B cell (primary cell): Measurements from ENCODE around the gene FBXL13. TPM values are rescaled to one million over a fixed set of nuclear protein-coding genes. Genes with fewer than 3 reads are reported as not detected.
"Not testable (repeated sequence)": the region's sequence is repeated elsewhere in the genome, so short reads cannot be mapped to it uniquely, and the experiment has no call there.

Source experiments
- ATAC-seq: fragments of 200-7000 bp; cut with Tn5 transposase; one replicate; pipeline ENCODE4 v1.10.0; 2021; ENCODE audit warnings: low read depth, mild to moderate bottlenecking, moderate number of reproducible peaks, moderate library complexity
- CTCF ChIA-PET: fragments of 350-600 bp; sonication (Branson Sonifier 250); formaldehyde crosslinking; loops from one replicate; lab custom pipeline; 2021; ENCODE audit warnings: antibody characterized with exemption, inconsistent platforms; lab: Charles Lee
- POLR2A ChIA-PET: fragments of 350-600 bp; sonication (Branson Sonifier 250); formaldehyde crosslinking; loops from one replicate; lab custom pipeline; 2021; ENCODE audit warnings: antibody characterized with exemption; lab: Charles Lee
- DNase-seq: peaks from one replicate; pipeline ENCODE4 v3.0.0; 2013
- H2AFZ ChIP-seq: 2 replicates; pipeline ENCODE4 v1.6.1; 2012; ENCODE audit warnings: mild to moderate bottlenecking, low read depth, low read length; ENCODE audit not compliant: insufficient read depth, poor library complexity, severe bottlenecking
- H3K27ac ChIP-seq, 2 donors: 1 replicate in 1 of 2; 2 replicates in 1 of 2; pipeline ENCODE4 v1.5.1; 2012 to 2013; ENCODE audit warnings: low read length in 2 of 2, mild to moderate bottlenecking in 2 of 2, moderate library complexity in 1 of 2
- H3K27me3 ChIP-seq, 4 experiments: fragments of 200-600 bp in 1 of 4; sonication (generic) in 1 of 4; replicated peaks in 1 of 4; 1 replicate in 2 of 4; 2 replicates in 2 of 4; pipeline versions ENCODE4 v1.6.1 to v1.7.0; 2013 to 2016; ENCODE audit warnings: low read length in 3 of 4, mild to moderate bottlenecking in 2 of 4, mixed read lengths in 1 of 4, moderate library complexity in 1 of 4; ENCODE audit not compliant: insufficient read depth in 4 of 4, control insufficient read depth in 3 of 4; ENCODE audit errors: control extremely low read depth in 1 of 4
- H3K36me3 ChIP-seq, 2 experiments: replicated peaks in 1 of 2; 1 replicate in 1 of 2; 2 replicates in 1 of 2; pipeline versions ENCODE4 v1.6.1 to v1.7.1; 2013; ENCODE audit warnings: low read length in 1 of 2; ENCODE audit not compliant: insufficient read depth in 2 of 2, control insufficient read depth in 1 of 2; ENCODE audit errors: control extremely low read depth in 1 of 2, extremely low read depth in 1 of 2
- H3K4me1 ChIP-seq, 2 donors: fragments of 200-600 bp in 1 of 2; sonication (generic) in 1 of 2; 1 replicate in 1 of 2; 2 replicates in 1 of 2; pipeline versions ENCODE4 v1.5.1 to v1.6.1; 2013 to 2017; ENCODE audit warnings: low read length in 2 of 2; ENCODE audit not compliant: control insufficient read depth in 2 of 2, insufficient read depth in 2 of 2
- H3K4me2 ChIP-seq: replicated peaks from 2 replicates; pipeline ENCODE3; 2012; ENCODE audit warnings: mild to moderate bottlenecking, low read depth, low read length; ENCODE audit not compliant: poor library complexity, severe bottlenecking
- H3K4me3 ChIP-seq, 5 experiments: fragments of 200-600 bp in 1 of 5; sonication (generic) in 1 of 5; 1 replicate in 3 of 5; 2 replicates in 2 of 5; pipeline versions ENCODE4 v1.5.1 to v1.7.0; 2011 to 2016; ENCODE audit warnings: low read length in 4 of 5, mild to moderate bottlenecking in 4 of 5, low read depth in 2 of 5, control low read depth in 1 of 5, moderate library complexity in 1 of 5; ENCODE audit not compliant: insufficient read depth in 1 of 5; ENCODE audit errors: control extremely low read depth in 1 of 5, extremely low read depth in 1 of 5
- H3K79me2 ChIP-seq: fragments of 200-600 bp; sonication (generic); one replicate; pipeline ENCODE4 v1.6.0; 2016; ENCODE audit warnings: low read length; ENCODE audit not compliant: control insufficient read depth, insufficient read depth
- H3K9ac ChIP-seq: fragments of 200-600 bp; sonication (generic); 2 replicates; pipeline ENCODE4 v1.6.1; 2017; ENCODE audit warnings: mild to moderate bottlenecking, low read length, moderate library complexity
- H3K9me3 ChIP-seq, 3 donors: one replicate each; pipeline versions ENCODE4 v1.6.1 to v1.7.1; 2013; ENCODE audit warnings: low read length in 2 of 3; ENCODE audit not compliant: control insufficient read depth in 2 of 3, insufficient read depth in 1 of 3; ENCODE audit errors: control extremely low read depth in 1 of 3
- H4K20me1 ChIP-seq: 2 replicates; pipeline ENCODE4 v1.6.0; 2012; ENCODE audit warnings: mild to moderate bottlenecking, low read length; ENCODE audit not compliant: insufficient read depth, control insufficient read depth, poor library complexity, severe bottlenecking
- H3K27ac Mint-ChIP-seq: one replicate; pipeline ENCODE4 v1.8.0; 2021; ENCODE audit warnings: mixed read lengths
- H3K27me3 Mint-ChIP-seq: one replicate; pipeline ENCODE4 v1.8.0; 2021; ENCODE audit warnings: mixed read lengths
- H3K4me1 Mint-ChIP-seq: one replicate; pipeline ENCODE4 v1.8.0; 2021; ENCODE audit warnings: mixed read lengths
- H3K4me3 Mint-ChIP-seq: one replicate; pipeline ENCODE4 v1.8.0; 2021; ENCODE audit warnings: mixed read lengths
- H3K9me3 Mint-ChIP-seq: one replicate; pipeline ENCODE4 v1.8.0; 2022; ENCODE audit warnings: mixed read lengths; ENCODE audit not compliant: insufficient read depth
- EZH2 ChIP-seq: IDR thresholded peaks from 2 replicates; pipeline ENCODE4 v1.6.1; 2012; ENCODE audit warnings: borderline replicate concordance, low read depth, mild to moderate bottlenecking, moderate library complexity, low read length; ENCODE audit not compliant: insufficient read depth, poor library complexity, severe bottlenecking
- WGBS: methylation state at CpG from one replicate; pipeline ENCODE4 v1.1.5; 2013; ENCODE audit warnings: missing lambda C conversion rate; ENCODE audit not compliant: insufficient coverage; 5-methylcytosine and 5-hydroxymethylcytosine counted together
- intact Hi-C: fragments of 100-400 bp; cut with micrococcal nuclease; formaldehyde crosslinking; loops from one replicate; pipeline ENCODE4 v1.10.0; 2022
- polyA plus RNA-seq: library from polyadenylated mRNA; depleted of rRNA; stranded (reverse); fragments of >200 nt; gene quantifications from 2 replicates; pipeline ENCODE4 v1.2.3, GENCODE V29; 2012
- total RNA-seq, 2 donors: library from RNA; stranded (reverse); fragments of 120-200 nt in 1 of 2; gene quantifications; 1 replicate in 1 of 2; 2 replicates in 1 of 2; pipeline versions ENCODE4 v1.2.3 to v1.2.4, GENCODE V29; 2013 to 2022
- TF ChIP-seq, protein P1 (sequence below): fragments of 200-600 bp; IDR thresholded peaks from one replicate; pipeline ENCODE4 v1.8.0; 2022; ENCODE audit warnings: antibody characterized with exemption, mild to moderate bottlenecking

Gene FBXL13
- total and polyA plus RNA-seq, 2 donors (not counting 1 experiment from before 2014, with no cell fraction given) = 0.22 to 4.0 TPM

DNA sequence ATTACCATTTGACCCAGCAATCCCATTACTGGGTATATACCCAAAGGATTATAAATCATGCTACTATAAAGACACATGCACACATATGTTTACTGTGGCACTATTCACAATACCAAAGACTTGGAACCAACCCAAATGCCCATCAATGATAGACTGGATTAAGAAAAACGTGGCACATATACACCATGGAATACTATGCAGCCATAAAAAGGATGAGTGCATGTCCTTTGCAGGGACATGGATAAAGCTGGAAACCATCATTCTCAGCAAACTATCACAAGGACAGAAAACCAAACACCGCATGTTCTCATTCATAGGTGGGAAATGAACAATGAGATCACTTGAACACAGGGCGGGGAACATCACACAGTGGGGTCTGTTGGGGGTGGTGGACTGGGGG lies 116.6 kb downstream of the FBXL13 start:
- H3K4me1 ChIP-seq, H3K79me2 ChIP-seq, H3K27ac ChIP-seq, H3K9me3 Mint-ChIP-seq, intact Hi-C loops, H4K20me1 ChIP-seq, H3K27me3 Mint-ChIP-seq, POLR2A ChIA-PET, DNase-seq, H3K4me1 Mint-ChIP-seq, H2AFZ ChIP-seq, H3K4me3 Mint-ChIP-seq, H3K4me3 ChIP-seq, H3K9ac ChIP-seq, H3K27ac Mint-ChIP-seq, H3K9me3 ChIP-seq, CTCF ChIA-PET, H3K4me2 ChIP-seq, H3K36me3 ChIP-seq, ATAC-seq, H3K27me3 ChIP-seq: not testable (repeated sequence)
- WGBS = 20% methylated on average over 1 of the region's 3 CpGs

DNA sequence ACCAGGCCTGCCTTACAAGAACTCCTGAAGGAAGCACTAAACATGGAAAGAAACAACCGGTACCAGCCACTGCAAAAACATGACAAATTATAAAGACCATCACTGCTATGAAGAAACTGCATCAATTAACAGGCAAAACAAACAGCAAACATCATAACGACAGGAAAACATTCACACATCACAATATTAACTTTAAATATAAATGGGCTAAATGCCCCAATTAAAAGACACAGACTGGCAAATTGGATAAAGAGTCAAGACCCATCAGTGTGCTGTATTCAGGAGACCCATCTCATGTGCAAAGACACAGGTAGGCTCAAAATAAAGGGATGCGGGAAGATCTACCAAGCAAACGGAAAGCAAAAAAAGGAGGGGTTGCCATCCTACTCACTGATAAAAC lies 120.2 kb downstream of the FBXL13 start:
- POLR2A ChIA-PET, H2AFZ ChIP-seq, H3K4me1 ChIP-seq, CTCF ChIA-PET, H3K27ac ChIP-seq, H4K20me1 ChIP-seq, H3K36me3 ChIP-seq, DNase-seq, H3K4me1 Mint-ChIP-seq, H3K27me3 Mint-ChIP-seq, H3K9me3 Mint-ChIP-seq, H3K27me3 ChIP-seq, H3K4me3 ChIP-seq, intact Hi-C loops, H3K79me2 ChIP-seq, ATAC-seq, H3K27ac Mint-ChIP-seq, H3K4me2 ChIP-seq, H3K9me3 ChIP-seq, H3K9ac ChIP-seq, H3K4me3 Mint-ChIP-seq: not testable (repeated sequence)
- WGBS = no CpG with 5 or more reads among the region's 4 CpGs

DNA sequence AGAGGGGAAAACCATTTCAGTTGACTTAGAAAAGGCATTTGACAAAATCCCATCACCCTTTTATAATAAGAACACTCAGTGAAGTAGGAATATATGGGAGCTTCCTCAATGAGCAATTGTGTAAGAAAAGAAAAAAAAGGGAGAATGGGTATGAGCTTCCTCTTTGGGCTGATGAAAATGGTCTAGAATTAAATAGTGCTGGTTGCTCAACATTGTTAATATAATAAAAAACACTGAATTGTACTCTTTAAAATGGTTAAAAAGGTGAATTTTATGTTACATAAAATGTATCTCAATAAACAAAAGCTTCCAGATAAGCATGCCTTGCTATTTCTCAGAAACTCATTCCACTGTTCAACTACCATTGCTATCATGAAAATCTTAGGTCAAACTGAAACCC lies 121.2 kb downstream of the FBXL13 start:
- ChIA-PET CTCF (no interaction called here), POLR2A (no interaction called here)
- Mint-ChIP-seq H3K9me3 (peaks cover 5% of the 10 kb centered on the region), H3K4me1 (no peaks in the 10 kb centered on the region), H3K27me3 (peaks cover 5% of the 10 kb centered on the region), H3K27ac (no peak overlapping the region), H3K4me3 (no peak overlapping the region)
- Histone ChIP-seq H2AFZ (no peak overlapping the region), H3K36me3 (no peaks in the 10 kb centered on the region), H3K4me3 (no peak overlapping the region), H3K4me1 (no peaks in the 10 kb centered on the region), H4K20me1 (no peaks in the 10 kb centered on the region), H3K27me3 (no peaks in the 10 kb centered on the region), H3K4me2 (no peak overlapping the region), H3K9me3 (no peaks in the 10 kb centered on the region), H3K27ac (no peak overlapping the region), H3K9ac (no peak overlapping the region), H3K79me2 (no peaks in the 10 kb centered on the region)
- DNase-seq (no peak), ATAC-seq (no peak)
- intact Hi-C loops = no loop called here
- TF ChIP-seq, protein P1, sequence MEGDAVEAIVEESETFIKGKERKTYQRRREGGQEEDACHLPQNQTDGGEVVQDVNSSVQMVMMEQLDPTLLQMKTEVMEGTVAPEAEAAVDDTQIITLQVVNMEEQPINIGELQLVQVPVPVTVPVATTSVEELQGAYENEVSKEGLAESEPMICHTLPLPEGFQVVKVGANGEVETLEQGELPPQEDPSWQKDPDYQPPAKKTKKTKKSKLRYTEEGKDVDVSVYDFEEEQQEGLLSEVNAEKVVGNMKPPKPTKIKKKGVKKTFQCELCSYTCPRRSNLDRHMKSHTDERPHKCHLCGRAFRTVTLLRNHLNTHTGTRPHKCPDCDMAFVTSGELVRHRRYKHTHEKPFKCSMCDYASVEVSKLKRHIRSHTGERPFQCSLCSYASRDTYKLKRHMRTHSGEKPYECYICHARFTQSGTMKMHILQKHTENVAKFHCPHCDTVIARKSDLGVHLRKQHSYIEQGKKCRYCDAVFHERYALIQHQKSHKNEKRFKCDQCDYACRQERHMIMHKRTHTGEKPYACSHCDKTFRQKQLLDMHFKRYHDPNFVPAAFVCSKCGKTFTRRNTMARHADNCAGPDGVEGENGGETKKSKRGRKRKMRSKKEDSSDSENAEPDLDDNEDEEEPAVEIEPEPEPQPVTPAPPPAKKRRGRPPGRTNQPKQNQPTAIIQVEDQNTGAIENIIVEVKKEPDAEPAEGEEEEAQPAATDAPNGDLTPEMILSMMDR = no peak
- no peak for TF ChIP-seq EZH2
